HepG2 (cell line): ENCODE measurements around the gene MUC4.

Source experiments
- EHMT2 ChIP-seq: fragments of 200-600 bp; sonication (generic); IDR thresholded peaks from 2 replicates; pipeline ENCODE4 v1.7.0; 2017; ENCODE audit warnings: antibody characterized with exemption, low read depth, low read length, borderline replicate concordance
- ERF ChIP-seq: IDR thresholded peaks from 2 replicates; pipeline ENCODE4 v1.6.1; 2018; ENCODE audit warnings: missing biosample characterization, missing genetic modification reagents
- HNRNPK ChIP-seq: fragments of 200-400 bp; formaldehyde crosslinking; IDR thresholded peaks from 2 replicates; pipeline ENCODE4 v1.6.1; 2018; ENCODE audit warnings: low read length, low read depth, moderate library complexity, mild to moderate bottlenecking; ENCODE audit not compliant: poor library complexity, severe bottlenecking
- POLR2AphosphoS5 ChIP-seq: IDR thresholded peaks from 2 replicates; pipeline ENCODE4 v1.6.1; 2012; ENCODE audit warnings: low read depth, low read length
- SOX6 ChIP-seq, 2 experiments: fragments of 450-650 bp in 1 of 2; sonication (generic) in 1 of 2; formaldehyde crosslinking in 1 of 2; IDR thresholded peaks; 2 replicates each; pipeline versions ENCODE4 v1.4.0 to v1.6.1; 2017 to 2020; ENCODE audit warnings: antibody characterized with exemption in 1 of 2, mild to moderate bottlenecking in 1 of 2, missing genetic modification reagents in 1 of 2
- TRIM22 ChIP-seq: fragments of 450-650 bp; IDR thresholded peaks from 2 replicates; pipeline ENCODE4 v1.6.1; 2017
- ZBTB7B ChIP-seq: sonication (generic); formaldehyde crosslinking; IDR thresholded peaks from 2 replicates; pipeline ENCODE4 v1.4.0; 2020; ENCODE audit warnings: missing genetic modification reagents
- ZNF557 ChIP-seq: sonication (generic); formaldehyde crosslinking; IDR thresholded peaks from 2 replicates; pipeline ENCODE4 v1.4.0; 2020; ENCODE audit warnings: missing genetic modification reagents

- TF ChIP-seq HNRNPK (no peak), SOX6 (IDR thresholded peaks at IDR 0.05) (no peak), SOX6 (CRISPR knock-in tag; IDR thresholded peaks at IDR 0.05) (no peak), ZNF557 (CRISPR knock-in tag) (no peak), ZBTB7B (CRISPR knock-in tag) (no peak), TRIM22 (no peak), EHMT2 (no peak), ERF (CRISPR knock-in tag) (no peak), POLR2AphosphoS5 (no peak)
Observed at GRCh38 chr3:195859846-195860411, 48.2 kb upstream of the MUC4 start.
